SJCRH30 (cell line): ENCODE data around the gene P4HA2. TPM values are rescaled to one million over a fixed set of nuclear protein-coding genes. Genes with fewer than 3 reads are reported as not detected.

ENCODE experiments used
- DNase-seq, 2 experiments: peaks; one replicate each; pipeline ENCODE4 v3.0.0-alpha.2; 2015 to 2020
- H3K27ac ChIP-seq: fragments of 250-450 bp; sonication (Bioruptor Pico); 2 replicates; pipeline ENCODE4 v1.5.1; 2020; ENCODE audit warnings: mild to moderate bottlenecking, moderate library complexity
- H3K27me3 ChIP-seq: fragments of 250-450 bp; sonication (Bioruptor Pico); 2 replicates; pipeline ENCODE4 v1.5.1; 2020; ENCODE audit warnings: mild to moderate bottlenecking, moderate library complexity
- H3K36me3 ChIP-seq: fragments of 250-450 bp; sonication (Bioruptor Pico); 2 replicates; pipeline ENCODE4 v1.5.1; 2020; ENCODE audit warnings: mild to moderate bottlenecking, moderate library complexity
- H3K4me1 ChIP-seq: fragments of 250-450 bp; sonication (Bioruptor Pico); 2 replicates; pipeline ENCODE4 v1.5.1; 2020; ENCODE audit warnings: mild to moderate bottlenecking, moderate library complexity
- H3K4me3 ChIP-seq: fragments of 250-450 bp; sonication (Bioruptor Pico); 2 replicates; pipeline ENCODE4 v1.5.1; 2020; ENCODE audit warnings: mild to moderate bottlenecking, moderate library complexity
- H3K9me3 ChIP-seq: fragments of 250-450 bp; sonication (Bioruptor Pico); replicated peaks from 2 replicates; pipeline ENCODE4 v1.5.1; 2020; ENCODE audit warnings: mild to moderate bottlenecking, moderate library complexity
- total RNA-seq: library from RNA; depleted of rRNA; stranded (reverse); fragments of >200 nt; shearing (Covaris generic); gene quantifications from 2 replicates; pipeline ENCODE4 v1.2.3, GENCODE V29; 2014

Gene P4HA2
- total RNA-seq, 1 experiment from 2014 or later: 75.5 TPM

DNA sequence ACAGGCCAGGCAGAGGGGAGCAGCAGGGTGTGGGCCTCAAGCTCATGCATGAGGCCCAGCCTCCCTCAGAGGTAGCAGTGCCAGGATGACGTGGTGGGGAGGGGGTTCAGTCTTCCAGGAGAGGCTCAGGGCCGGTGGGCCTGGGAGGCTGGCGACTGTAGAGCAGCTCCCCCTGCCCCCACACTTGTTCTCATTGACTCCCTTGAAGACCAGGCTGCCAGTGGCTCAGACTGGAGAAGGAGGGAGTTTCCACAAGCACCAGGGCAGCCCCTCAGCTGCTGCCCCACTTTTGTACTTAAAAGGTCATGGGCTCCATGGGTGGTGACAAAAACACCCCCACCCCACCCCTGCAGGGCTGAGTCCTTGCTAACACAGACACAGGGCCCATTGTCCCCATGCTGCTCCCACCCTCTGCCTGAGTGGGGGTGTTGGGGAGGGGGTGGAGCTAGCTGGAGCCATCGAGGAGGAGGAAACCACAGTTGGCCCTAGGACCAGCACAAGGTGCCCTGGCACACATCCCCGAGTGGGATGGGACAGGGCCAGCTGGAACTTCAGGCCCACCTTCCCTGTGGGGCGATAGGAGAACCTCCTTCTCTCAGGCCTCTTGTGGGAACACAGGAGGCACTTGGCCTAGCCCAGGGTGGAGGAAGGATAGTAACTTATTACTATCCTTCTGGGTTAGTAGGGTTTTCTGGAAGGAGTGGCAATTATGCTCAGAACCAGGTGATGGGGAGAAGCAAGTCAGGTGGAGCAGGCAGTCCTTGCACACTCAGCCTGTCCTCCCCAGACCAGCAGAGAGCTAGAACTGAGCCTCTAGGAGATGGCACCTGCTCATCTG, 40.5 kb upstream of the P4HA2 start:
- no peaks in the 10 kb centered on the region for H3K9me3 ChIP-seq
- H3K36me3 ChIP-seq: peaks cover 62% of the 10 kb centered on the region
- H3K27ac ChIP-seq: peak overlapping the region; percentile 2; the same call in 1 of the 2 replicates
- H3K4me3 ChIP-seq: no peak overlapping the region
- H3K4me1 ChIP-seq: peaks cover 40% of the 10 kb centered on the region
- DNase-seq: peak; percentile 69 to 78
- no peaks in the 10 kb centered on the region for H3K27me3 ChIP-seq

DNA sequence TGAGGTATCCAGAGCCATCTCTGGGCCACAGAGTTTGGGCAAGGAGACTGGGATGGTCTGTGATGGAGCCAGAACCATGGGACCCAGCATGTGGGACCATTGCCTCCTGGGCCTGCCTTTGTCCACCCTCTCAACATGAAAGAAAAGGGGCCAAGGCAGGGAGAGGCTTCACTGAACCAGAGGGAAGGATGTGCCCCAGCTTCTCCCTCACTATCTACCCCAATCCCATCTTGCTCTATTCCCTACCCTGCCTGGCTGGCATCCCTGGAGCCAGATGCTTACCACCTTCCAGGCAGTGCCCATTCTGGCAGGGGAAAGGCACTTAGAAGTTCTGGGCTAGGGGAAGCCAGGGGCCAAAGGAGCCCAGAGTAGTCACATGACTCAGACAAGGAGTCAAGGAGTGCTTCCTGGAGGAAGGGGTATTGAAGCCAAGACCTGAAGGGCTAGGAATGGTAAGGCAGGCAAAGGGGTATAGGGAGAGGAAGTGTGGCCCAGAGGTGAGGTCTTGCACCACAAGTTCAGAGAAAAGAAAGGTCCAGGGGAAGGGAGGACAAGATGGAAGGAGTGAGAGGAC, 39.6 kb upstream of the P4HA2 start:
- H3K4me1 ChIP-seq: peaks cover 40% of the 10 kb centered on the region
- peak overlapping the region; percentile 2; the same call in 1 of the 2 replicates for H3K27ac ChIP-seq
- peaks cover 65% of the 10 kb centered on the region for H3K36me3 ChIP-seq
- no peaks in the 10 kb centered on the region for H3K27me3 ChIP-seq
- no peak overlapping the region for H3K4me3 ChIP-seq
- H3K9me3 ChIP-seq: no peaks in the 10 kb centered on the region
- DNase-seq: no peak

DNA sequence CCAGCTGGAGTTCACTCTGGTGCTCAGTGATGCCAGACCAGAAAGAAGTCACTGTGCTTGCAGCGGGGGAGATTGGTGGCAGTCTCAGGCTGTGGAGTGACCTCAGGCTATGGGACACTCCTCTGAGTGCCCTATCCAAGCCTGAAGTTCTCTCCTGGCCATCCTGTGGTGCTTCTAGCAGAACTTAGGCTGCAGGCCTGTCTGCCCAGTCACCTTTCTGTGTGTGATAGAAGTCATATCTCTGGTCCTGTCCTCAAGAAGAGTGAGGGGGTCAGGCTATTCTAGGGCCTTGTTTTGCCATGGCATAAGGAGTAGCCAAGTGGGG, 39.1 kb upstream of the P4HA2 start:
- Histone ChIP-seq H3K9me3 (no peaks in the 10 kb centered on the region), H3K27me3 (no peaks in the 10 kb centered on the region), H3K27ac (no peak overlapping the region), H3K36me3 (peaks cover 66% of the 10 kb centered on the region), H3K4me3 (no peak overlapping the region), H3K4me1 (peaks cover 41% of the 10 kb centered on the region)
- DNase-seq: no peak

DNA sequence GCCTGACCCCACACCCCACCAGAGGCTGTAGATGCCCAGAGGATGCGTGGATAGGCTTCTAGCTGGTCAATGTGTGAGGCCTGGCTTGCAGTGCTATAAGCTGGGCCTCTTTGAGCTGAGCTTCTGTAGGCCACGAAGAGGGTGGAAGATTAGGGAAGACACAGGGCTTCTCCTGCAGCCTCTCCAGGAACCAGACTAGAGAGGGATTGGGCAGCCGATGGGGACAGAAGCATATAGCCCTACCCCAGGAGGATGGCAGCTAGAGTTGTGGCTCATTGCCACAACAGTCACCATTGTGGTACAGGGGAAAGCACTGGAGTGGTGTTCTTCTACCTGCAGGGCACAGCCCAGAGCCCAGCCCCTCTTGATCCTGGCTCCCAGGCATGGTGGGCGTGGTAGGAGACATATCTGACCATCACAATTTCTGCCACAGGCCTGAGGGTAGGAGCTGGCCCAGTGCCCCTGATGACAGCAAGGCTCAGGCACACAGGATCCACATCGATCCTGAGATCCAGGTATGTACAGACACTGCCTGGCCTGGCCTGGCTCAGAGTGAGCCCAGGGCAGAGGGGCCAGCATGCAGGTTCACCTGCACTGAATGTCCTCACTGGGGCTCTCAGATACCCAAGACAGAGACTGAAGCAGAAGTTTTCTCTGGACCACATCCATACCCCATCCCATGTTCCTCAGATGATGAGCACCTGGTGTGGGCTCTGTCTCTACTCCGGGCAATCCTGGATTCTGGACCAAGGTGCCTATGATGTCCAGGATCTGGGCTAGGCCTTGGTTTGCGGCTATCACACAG, 38.6 kb upstream of the P4HA2 start:
- Histone ChIP-seq H3K27ac (no peak overlapping the region), H3K4me1 (peaks cover 47% of the 10 kb centered on the region), H3K36me3 (peaks cover 71% of the 10 kb centered on the region), H3K9me3 (no peaks in the 10 kb centered on the region), H3K27me3 (no peaks in the 10 kb centered on the region), H3K4me3 (no peak overlapping the region)
- no peak for DNase-seq

DNA sequence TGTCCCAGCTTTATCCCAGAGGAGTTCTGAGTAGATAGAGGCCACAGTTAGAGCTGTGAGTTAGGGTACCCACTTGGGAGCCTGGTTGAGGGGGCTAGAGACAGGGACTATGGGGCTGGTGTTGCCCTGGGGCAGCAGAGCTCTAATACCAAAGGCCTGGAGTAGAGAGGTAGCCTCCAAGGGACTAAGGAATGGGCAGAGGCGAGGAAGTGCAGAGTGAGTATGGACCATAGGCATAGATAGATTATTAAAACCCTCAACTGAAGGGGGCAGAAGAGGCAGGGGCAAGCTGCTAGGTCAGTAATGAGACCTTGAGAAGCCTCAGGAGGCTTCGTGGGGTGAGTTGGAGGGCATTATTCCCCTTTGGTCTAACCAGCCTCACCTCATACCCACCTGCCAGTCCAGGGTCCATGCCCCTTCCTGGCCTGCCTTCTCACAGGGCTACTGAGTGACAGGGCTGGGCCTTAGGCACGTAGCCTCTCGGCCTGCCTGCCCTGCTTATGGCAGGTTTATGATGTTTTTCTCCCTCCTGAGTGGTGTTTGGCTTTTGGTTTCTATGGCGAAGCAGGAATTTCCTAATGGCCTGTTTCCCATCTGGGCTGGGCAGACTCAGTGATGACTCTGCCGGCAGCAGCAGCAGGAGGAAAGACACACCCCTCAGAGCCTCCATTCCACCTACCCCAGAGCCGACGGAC, 37.8 kb upstream of the P4HA2 start:
- no peaks in the 10 kb centered on the region for H3K27me3 ChIP-seq
- H3K27ac ChIP-seq: no peak overlapping the region
- H3K36me3 ChIP-seq: peaks cover 69% of the 10 kb centered on the region
- DNase-seq: no peak
- no peak overlapping the region for H3K4me3 ChIP-seq
- H3K4me1 ChIP-seq: peaks cover 53% of the 10 kb centered on the region
- no peaks in the 10 kb centered on the region for H3K9me3 ChIP-seq

DNA sequence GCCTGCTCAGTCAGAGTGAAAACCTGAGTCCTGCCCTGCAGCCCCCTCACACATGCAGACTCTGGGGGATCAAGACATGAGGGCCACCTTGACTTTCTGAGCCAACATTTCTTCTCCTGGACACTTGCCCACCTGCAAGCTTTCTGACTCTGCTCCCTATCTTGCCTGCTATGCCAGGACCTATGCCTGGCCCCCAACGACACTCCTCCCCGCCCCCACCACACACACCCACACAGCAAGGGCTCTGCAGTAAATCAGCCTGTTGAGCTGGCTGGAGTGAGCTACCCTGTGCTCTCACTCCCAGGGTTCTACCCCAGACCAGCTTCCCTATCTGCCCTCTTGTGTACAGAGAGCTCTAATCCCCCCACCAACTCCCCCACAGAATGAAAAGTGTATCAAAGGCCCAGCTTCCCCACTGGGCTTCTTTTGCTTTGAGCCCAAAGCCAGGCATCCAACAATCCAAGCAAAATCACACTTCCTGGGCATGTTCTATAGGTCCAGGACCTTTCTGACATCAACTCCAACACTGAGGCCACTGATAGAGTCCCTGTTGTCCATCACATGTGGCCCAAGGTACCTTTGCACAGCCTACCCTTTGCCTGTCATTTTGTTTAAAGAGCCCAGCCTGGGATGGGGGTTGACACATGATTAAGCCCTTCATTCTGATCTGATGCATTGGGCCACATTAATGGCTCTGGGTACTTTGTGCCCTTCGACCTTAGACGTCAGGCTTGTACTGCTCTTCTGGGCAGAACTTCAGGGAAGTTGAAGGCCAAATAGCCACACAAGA, 37.1 kb upstream of the P4HA2 start:
- Histone ChIP-seq H3K4me1 (peaks cover 53% of the 10 kb centered on the region), H3K27ac (no peak overlapping the region), H3K9me3 (no peaks in the 10 kb centered on the region), H3K36me3 (peaks cover 70% of the 10 kb centered on the region), H3K4me3 (no peak overlapping the region), H3K27me3 (no peaks in the 10 kb centered on the region)
- no peak for DNase-seq

DNA sequence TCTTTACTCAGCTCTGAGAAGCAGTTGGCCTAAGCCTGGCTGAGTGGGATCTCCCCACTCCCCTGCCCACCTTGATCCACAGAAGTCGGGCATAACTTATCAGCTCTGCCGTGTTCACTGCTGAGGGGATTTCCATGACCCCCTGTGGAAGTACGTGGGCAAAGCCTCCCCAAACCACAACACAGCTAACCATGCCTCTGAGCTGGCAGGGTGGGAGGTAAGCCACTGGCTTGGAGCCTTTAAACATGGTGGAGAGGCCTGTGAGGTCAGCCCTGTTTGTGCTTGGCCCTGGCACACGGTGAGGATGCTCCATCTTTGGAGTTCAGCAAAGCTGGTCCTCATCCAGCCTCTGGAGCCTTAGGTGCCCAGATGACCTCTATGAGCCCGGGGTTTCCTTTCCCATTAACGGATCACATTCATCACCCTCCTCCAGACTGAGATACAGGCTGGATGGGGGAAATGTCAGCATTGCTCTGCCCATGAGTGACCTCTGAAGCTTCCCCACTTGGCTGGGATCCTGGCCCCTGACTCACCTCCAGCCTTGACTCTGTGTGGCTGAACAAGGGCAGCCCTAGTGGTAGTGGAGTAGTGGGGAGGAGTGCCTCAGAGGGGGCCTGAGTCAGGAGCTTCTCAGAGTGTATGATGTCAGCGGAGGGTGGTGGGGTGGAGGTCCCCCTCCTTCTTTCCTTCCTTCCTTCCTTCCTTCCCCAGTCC, 36.1 kb upstream of the P4HA2 start:
- Histone ChIP-seq H3K27me3 (no peaks in the 10 kb centered on the region), H3K9me3 (no peaks in the 10 kb centered on the region), H3K4me1 (peaks cover 45% of the 10 kb centered on the region), H3K27ac (no peak overlapping the region), H3K4me3 (no peak overlapping the region), H3K36me3 (peaks cover 67% of the 10 kb centered on the region)
- DNase-seq: no peak

DNA sequence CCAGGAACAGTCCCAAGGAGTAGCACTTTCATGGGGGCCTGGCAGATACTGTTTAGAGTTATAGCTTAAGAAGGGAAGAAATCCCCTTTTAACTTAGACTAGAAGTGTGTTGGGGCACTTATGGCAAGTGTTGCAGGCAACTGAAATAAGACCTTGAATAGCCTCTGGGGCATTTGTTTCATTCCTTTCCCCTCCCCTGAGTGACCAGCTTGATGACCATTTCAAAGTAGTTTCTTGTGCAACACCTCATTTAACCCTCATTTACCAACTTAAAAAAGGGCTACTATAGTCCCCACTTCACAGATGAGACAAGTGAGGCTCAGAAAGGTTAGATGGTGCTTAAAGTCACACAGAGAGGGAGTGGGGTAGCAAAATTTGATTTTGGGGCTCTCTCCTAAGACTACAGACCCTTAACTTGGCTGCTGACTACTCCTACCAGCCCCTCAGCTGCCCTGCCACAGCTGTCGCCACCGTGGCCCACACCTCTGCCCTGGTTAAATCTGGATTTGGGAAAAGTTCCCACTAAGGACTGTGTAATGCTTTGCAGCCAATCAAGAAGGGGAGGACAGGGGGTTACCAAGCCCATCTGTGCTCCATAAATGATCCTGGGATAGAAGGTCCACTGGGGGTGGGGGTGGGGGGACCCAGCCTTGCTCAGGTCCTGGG, 35.4 kb upstream of the P4HA2 start:
- Histone ChIP-seq H3K4me3 (no peak overlapping the region), H3K27ac (no peak overlapping the region), H3K9me3 (no peaks in the 10 kb centered on the region), H3K4me1 (peaks cover 39% of the 10 kb centered on the region), H3K27me3 (no peaks in the 10 kb centered on the region), H3K36me3 (peaks cover 65% of the 10 kb centered on the region)
- DNase-seq: no peak

DNA sequence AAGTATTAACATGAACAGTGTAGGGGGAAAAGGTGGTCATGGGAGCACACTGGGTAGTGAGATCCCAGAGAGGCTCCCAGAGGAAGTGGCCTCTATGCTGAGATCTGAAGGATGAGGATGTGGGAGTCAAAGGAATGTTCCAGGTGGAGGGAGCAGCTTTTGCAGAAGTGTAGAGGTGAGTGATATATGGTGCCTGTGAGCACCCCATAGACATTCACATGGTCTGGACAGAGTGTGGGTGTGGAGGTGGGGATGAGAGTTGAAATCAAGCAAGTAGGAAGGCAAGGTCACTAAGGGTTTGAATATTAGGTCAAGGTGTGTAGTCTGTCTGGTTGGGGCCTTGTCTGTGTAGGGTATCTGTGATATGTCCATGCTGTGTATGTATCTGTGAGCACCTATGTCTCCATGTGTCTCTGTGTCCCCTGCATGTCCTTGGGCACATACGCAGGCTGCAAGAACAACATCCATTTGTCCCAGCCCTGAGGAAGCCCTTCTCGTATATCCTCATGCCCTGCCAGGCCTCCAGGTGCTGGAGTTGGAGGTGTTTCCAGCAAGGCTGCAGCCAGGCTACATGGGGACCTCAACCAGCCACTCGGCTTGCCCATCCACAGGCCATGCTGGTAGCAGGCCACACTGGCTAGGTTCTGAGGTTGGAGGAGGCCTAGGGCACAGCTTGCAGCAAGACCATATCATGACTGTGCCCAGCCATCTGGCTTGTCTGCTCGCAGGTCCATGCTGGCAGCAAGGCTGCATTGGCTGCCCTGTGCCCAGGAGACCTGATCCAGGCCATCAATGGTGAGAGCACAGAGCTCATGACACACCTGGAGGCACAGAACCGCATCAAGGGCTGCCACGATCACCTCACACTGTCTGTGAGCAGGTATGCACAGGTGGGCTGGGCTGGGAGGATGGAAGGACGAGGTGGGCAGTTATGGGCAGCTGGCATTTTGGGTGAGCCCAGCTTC, 34.5 kb upstream of the P4HA2 start:
- Histone ChIP-seq H3K9me3 (no peaks in the 10 kb centered on the region), H3K4me3 (no peak overlapping the region), H3K36me3 (peaks cover 57% of the 10 kb centered on the region), H3K27ac (no peak overlapping the region), H3K4me1 (peaks cover 31% of the 10 kb centered on the region), H3K27me3 (no peaks in the 10 kb centered on the region)
- DNase-seq: no peak

DNA sequence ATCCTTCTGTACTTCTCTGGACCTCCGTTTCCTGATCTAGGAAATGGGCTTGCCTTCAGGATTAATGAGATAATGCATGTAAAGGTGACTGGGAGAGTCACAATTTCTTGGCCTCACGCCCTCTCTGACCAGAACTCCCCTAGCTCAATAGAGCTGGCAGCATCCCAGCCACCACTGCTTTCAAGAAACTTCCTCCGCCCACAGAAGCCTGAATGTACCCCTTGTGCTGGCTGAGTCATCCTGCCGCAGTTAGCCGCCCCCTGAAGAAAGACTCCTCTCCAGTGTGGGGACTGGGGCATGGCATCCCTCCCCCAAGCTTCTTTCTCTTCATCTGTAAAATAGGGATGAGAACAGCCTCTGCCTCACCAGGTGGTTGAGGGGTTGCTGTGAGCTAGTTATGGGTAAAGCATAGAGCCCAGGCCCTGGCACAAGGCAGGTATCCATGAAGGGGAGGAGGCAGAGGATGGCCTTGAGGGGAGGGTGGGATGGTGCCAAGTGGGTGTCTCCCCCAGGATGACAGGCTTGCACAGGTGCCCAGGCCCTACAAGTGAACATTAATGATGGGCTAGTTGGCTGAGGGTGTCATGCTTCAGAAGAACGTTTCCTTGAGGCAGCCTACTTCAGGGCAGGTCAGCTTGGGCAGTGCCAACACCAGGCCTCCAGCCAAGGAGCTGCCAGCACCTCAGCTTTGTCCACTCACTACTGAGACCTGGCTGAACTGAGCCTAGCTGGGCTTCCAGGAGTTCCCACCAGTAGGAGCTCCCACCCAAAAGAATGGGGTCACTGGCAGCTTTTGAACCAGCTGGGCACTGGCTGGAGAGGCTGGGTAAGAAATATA, 33.3 kb upstream of the P4HA2 start:
- H3K27me3 ChIP-seq: no peaks in the 10 kb centered on the region
- peaks cover 31% of the 10 kb centered on the region for H3K4me1 ChIP-seq
- no peak overlapping the region for H3K4me3 ChIP-seq
- H3K9me3 ChIP-seq: no peaks in the 10 kb centered on the region
- H3K36me3 ChIP-seq: peaks cover 45% of the 10 kb centered on the region
- peak overlapping the region; percentile 95 for H3K27ac ChIP-seq
- peak; percentile 86 to 92 for DNase-seq

DNA sequence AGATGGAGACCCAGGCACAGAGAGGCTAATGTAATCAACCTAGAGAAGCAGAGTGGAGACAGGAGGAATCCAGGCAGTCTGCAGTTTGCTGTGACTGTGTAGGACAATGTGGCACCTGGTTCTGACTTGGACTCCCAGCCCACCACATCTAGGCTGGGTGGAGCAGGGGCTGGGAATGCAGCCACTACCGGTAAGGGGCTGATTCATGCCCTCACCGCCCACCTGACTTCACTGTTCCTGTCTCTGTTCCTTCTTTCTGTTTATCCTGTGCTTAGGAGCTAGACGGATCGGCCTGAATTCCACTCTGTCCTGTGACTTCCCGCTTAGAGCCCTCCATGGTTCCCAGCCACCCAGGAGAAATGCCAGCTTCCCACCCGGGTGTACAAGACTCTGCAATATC, 32.4 kb upstream of the P4HA2 start:
- Histone ChIP-seq H3K4me3 (peak overlapping the region; percentile 96), H3K27ac (peak overlapping the region; percentile 95), H3K9me3 (no peaks in the 10 kb centered on the region), H3K36me3 (peaks cover 40% of the 10 kb centered on the region), H3K27me3 (no peaks in the 10 kb centered on the region), H3K4me1 (peaks cover 28% of the 10 kb centered on the region)
- DNase-seq: no peak
